Uterus (tissue), 4 donors: ENCODE measurements around the gene IQUB. TPM values are rescaled to one million over a fixed set of nuclear protein-coding genes. Genes with fewer than 3 reads are reported as not detected.
"Not testable (repeated sequence)": the region's sequence is repeated elsewhere in the genome, so short reads cannot be mapped to it uniquely, and the experiment has no call there.

Experiments
- DNase-seq, 2 donors: peaks; one replicate each; pipeline ENCODE4 v3.0.0-alpha.2; 2019 to 2020
- H3K27ac ChIP-seq, 2 donors: fragments of 200-600 bp; sonication (generic); 1 replicate in 1 of 2; 2 replicates in 1 of 2; pipeline ENCODE4 v1.5.1; 2016 to 2018
- H3K27me3 ChIP-seq, 2 donors: fragments of 200-600 bp; sonication (generic); one replicate each; pipeline ENCODE4 v1.5.1; 2018 to 2019; ENCODE audit warnings: control low read depth in 1 of 2
- H3K36me3 ChIP-seq, 2 donors: fragments of 200-600 bp; sonication (generic); one replicate each; pipeline ENCODE4 v1.5.1; 2019; ENCODE audit warnings: control low read depth in 1 of 2
- H3K4me1 ChIP-seq, 2 donors: fragments of 200-600 bp; sonication (generic); one replicate each; pipeline ENCODE4 v1.5.1; 2018 to 2019; ENCODE audit warnings: control low read depth in 1 of 2
- H3K4me3 ChIP-seq, 2 donors: fragments of 200-600 bp; sonication (generic); 1 replicate in 1 of 2; 2 replicates in 1 of 2; pipeline ENCODE4 v1.5.1; 2018 to 2019; ENCODE audit warnings: mild to moderate bottlenecking in 1 of 2
- H3K9me3 ChIP-seq, 2 donors: fragments of 200-600 bp; sonication (generic); one replicate each; pipeline ENCODE4 v1.5.1; 2019; ENCODE audit warnings: control low read depth in 1 of 2
- CTCF ChIP-seq, 4 experiments: fragments of 200-600 bp in 2 of 4; fragments of 450-650 bp in 2 of 4; sonication (generic) in 2 of 4; IDR thresholded peaks; one replicate each; pipeline ENCODE4 v1.5.1; 2016 to 2019; ENCODE audit warnings: antibody characterized with exemption in 4 of 4, mild to moderate bottlenecking in 2 of 4, moderate library complexity in 1 of 4
- POLR2A ChIP-seq, 2 donors: fragments of 450-650 bp; IDR thresholded peaks; one replicate each; pipeline ENCODE4 v1.6.1; 2016; ENCODE audit warnings: antibody characterized with exemption in 2 of 2, mild to moderate bottlenecking in 1 of 2, moderate library complexity in 1 of 2
- intact Hi-C: fragments of 100-400 bp; cut with DNase I; formaldehyde crosslinking; loops from one replicate; pipeline ENCODE4 v1.15.1; 2023; ENCODE audit warnings: low total_unique reads
- total RNA-seq, 4 donors: library from RNA; depleted of rRNA in 3 of 4; stranded (reverse); fragments of >200 nt in 3 of 4; gene quantifications; one replicate each; pipeline versions ENCODE4 v1.1.0 to v1.2.4, GENCODE V29; 2014 to 2023
- donor health status: DM: yes; HTN: yes; CAD: no.

Gene IQUB
- total RNA-seq, 4 donors from 2014 or later, result 2.4 to 9.9 (median 6.1) TPM; not detected in 1

DNA sequence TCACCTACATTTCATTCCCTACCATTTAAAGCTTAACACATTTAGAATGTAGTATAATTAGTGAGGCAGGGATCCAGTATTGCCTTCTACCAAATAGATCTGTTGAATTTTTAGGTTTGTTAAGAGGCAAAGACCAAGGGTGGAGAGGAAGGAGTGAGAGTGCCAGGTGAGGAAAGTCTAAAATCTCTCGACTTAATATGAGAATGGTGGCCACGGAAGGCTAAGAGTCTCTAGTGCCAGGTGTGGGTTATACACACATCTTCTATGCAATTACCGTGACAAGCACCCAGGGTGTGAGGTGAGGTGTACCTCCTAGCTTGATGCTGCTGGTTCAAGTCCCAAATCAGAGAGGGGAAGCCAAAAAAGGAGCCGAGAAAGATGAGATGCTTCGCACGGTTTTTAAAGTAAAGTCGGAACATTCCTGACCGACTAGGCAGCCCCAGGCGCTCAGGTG lies 439 bp downstream of the IQUB start:
- Histone ChIP-seq H3K4me3 (peak overlapping the region; percentile 62 to 74), H3K27ac (peak overlapping the region; percentile 68 to 89), H3K9me3 (no peaks in the 10 kb centered on the region), H3K27me3 (no peaks in the 10 kb centered on the region), H3K4me1 (no peaks in the 10 kb centered on the region), H3K36me3 (no peaks in the 10 kb centered on the region)
- TF ChIP-seq POLR2A (IDR thresholded peaks at IDR 0.05), result no peak
- TF ChIP-seq CTCF (IDR thresholded peaks at IDR 0.05), result no peak
- DNase-seq, result no peak
- intact Hi-C loops, result no loop called here

- intact Hi-C loops, result no loop called here
- H3K27ac ChIP-seq, result peak overlapping the region; percentile 68 to 89
Observed at GRCh38 chr7:123533553-123533917, 860 bp downstream of the IQUB start.

DNA sequence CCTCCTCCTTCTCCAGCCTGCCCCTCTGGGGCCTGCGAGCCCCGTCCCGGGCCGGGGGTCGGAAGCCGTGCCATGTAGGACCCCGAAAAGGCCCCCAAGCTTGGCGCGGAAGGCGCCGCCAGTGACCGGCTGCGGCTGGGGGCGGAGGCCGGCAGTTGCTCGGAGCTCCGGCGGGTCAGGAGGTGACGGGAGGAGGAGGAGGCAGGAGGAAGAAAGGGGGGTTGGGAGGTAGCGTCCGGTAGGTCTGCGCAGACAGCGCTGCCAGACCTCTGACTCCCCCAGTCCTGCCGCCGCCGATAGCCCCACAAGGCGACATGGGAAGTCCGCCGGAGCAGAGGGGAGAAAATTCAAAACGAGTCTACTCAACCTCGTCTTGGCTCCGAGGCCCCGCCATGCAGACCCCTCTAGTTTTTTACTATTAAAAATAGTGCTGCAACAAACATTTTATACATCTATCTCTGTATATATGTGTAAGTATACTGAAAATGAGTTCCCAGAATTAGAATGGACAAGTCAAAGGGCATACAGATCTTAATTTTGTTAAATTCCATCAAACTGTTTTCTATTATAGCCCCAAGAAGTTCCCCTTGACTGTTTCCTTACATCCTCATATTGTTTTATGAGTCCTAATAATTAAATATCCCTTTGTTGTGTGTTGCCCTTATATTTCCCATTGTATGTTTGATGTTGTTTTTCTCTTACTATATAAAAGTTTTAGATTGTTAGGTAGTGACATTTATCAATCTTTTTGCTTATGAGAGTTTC lies 1.4 kb downstream of the IQUB start:
- Histone ChIP-seq H3K4me3 (peak overlapping the region; percentile 30 to 42), H3K27ac (peak overlapping the region; percentile 38 to 89)
- H3K27me3 ChIP-seq, intact Hi-C loops, H3K9me3 ChIP-seq, H3K36me3 ChIP-seq, H3K4me1 ChIP-seq: not testable (repeated sequence)
- peak; percentile 29 to 54 for DNase-seq

More at GRCh38 chr7:123533553-123533917, 860 bp downstream of the IQUB start:
- Histone ChIP-seq H3K9me3 (no peaks in the 10 kb centered on the region), H3K36me3 (no peaks in the 10 kb centered on the region), H3K4me1 (no peaks in the 10 kb centered on the region), H3K4me3 (peak overlapping the region; percentile 62 to 74), H3K27me3 (no peaks in the 10 kb centered on the region)
- no peak for TF ChIP-seq CTCF (IDR thresholded peaks at IDR 0.05)
- no peak for TF ChIP-seq POLR2A (IDR thresholded peaks at IDR 0.05)
- no peak for DNase-seq

DNA sequence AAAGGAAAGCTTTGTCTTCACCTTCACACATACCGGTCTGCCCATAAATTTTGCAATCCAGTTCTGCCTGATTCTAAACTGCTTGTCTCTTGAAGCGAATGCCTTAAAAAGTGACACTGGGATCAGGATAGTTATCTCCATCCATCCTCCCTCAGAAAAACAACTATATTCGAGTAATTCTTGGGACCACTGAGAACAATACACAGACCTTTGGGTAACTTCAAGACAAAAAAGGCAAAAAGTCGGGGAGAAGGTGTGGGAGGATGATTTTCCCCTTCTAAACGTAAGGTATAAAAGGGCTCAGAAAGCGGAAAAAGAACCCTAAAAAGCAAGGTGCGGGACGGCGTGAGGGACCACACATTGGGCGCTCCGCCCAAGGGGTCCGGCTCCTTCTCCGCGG lies 2.1 kb downstream of the IQUB start:
- H3K36me3 ChIP-seq, H3K9me3 ChIP-seq, H3K27me3 ChIP-seq, H3K4me1 ChIP-seq, intact Hi-C loops, DNase-seq: not testable (repeated sequence)
- H3K4me3 ChIP-seq, result peak overlapping the region; percentile 30 to 42
- peak overlapping the region in 1 of 2 donors; percentile 89 for H3K27ac ChIP-seq

DNA sequence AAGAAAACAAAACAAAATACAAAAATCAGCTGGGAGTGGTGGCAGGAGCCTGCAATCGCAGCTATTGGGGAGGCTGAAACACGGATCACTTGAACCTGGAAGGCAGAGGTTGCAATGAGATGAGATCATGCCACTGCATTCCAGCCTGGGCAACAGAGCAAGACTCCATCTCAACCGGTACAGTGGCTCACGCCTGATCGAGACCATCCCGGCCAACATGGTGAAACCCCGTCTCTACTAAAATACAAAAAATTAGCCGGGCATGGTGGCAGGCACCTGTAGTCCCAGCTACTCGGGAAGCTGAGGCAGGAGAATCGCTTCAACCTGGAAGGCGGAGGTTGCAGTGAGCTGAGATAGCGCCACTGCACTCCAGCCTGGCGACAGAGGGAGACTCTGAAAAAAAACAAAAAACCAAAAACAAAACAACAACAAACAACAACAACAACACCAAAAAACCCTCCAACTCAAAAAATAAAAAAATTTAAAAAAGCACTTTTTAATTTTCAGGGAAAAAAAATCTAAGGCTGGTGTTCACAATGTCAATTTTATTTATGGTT lies 4.3 kb downstream of the IQUB start:
- H3K9me3 ChIP-seq, intact Hi-C loops, H3K27me3 ChIP-seq, DNase-seq, H3K4me3 ChIP-seq, H3K4me1 ChIP-seq, H3K36me3 ChIP-seq, H3K27ac ChIP-seq: not testable (repeated sequence)

DNA sequence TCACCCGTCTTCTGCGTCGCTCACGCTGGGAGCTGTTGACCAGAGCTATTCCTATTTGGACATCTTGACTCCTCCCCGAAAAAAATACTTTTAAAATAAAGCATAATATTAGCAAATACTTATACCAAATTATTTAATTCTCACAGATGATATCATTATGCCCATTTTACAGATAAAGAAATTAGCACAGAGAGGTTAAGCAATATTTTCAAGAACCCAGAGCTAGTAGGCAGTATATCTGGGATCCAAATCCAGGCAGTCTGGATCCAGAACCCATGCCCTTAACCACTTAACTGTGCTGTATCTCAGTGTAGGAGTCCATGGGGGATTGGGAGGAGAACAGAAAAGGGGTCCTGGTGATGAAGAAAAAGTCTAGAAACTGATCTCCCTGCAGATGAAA lies 6.1 kb downstream of the IQUB start:
- H3K4me3 ChIP-seq, result no peak overlapping the region
- no peaks in the 10 kb centered on the region for H3K36me3 ChIP-seq
- H3K27me3 ChIP-seq, result no peaks in the 10 kb centered on the region
- intact Hi-C loops, result no loop called here
- no peaks in the 10 kb centered on the region for H3K9me3 ChIP-seq
- no peak overlapping the region for H3K27ac ChIP-seq
- DNase-seq, result no peak
- H3K4me1 ChIP-seq, result no peaks in the 10 kb centered on the region
- TF ChIP-seq CTCF (IDR thresholded peaks at IDR 0.05) (no peak), POLR2A (IDR thresholded peaks at IDR 0.05) (no peak)

DNA sequence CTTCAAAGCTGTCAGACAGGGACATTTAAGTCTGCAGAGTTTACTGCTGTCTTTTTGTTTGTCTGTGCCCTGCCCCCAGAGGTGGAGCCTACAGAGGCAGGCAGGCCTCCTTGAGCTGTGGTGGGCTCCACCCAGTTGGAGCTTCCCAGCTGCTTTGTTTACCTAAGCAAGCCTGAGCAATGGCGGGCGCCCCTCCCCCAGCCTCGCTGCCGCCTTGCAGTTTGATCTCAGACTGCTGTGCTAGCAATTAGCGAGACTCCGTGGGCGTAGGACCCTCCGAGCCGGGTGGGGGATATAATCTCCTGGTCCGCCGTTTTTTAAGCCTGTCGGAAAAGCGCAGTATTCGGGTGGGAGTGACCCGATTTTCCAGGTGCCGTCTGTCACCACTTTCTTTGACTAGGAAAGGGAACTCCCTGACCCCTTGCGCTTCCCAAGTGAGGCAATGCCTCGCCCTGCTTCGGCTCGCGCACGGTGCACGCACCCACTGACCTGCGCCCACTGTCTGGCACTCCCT lies 6.6 kb downstream of the IQUB start:
- intact Hi-C loops, H3K27ac ChIP-seq, H3K27me3 ChIP-seq, H3K4me1 ChIP-seq, H3K9me3 ChIP-seq, H3K4me3 ChIP-seq, DNase-seq, H3K36me3 ChIP-seq: not testable (repeated sequence)

DNA sequence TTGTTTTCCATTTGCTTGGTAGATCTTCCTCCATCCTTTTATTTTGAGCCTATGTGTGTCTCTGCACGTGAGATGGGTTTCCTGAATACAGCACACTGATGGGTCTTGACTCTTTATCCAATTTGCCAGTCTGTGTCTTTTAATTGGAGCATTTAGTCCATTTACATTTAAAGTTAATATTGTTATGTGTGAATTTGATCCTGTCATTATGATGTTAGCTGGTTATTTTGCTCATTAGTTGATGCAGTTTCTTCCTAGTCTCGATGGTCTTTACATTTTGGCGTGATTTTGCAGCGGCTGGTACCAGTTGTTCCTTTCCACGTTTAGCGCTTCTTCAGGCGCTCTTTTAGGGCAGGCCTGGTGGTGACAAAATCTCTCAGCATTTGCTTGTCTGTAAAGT lies 7.9 kb downstream of the IQUB start:
- H3K9me3 ChIP-seq, DNase-seq, H3K27me3 ChIP-seq, intact Hi-C loops, H3K27ac ChIP-seq, H3K4me1 ChIP-seq, H3K4me3 ChIP-seq, H3K36me3 ChIP-seq: not testable (repeated sequence)
